MCF 10A (cell line): ENCODE measurements around the gene MYO9A. TPM values are rescaled to one million over a fixed set of nuclear protein-coding genes. Genes with fewer than 3 reads are reported as not detected.

Experiments used
- BruUV-seq: library from RNA; stranded (reverse); fragments of 400-500 nt; replicated peaks from 2 replicates; lab custom pipeline; 2021; lab: Mats Ljungman, UMichigan
- CTCF ChIA-PET: fragments of 300-600 bp; sonication (Branson Sonifier 250); formaldehyde crosslinking; extraction: SDS; loops from one replicate; lab custom pipeline; 2021; ENCODE audit warnings: antibody characterized with exemption, inconsistent platforms; lab: Yijun Ruan, JAX
- POLR2A ChIA-PET: fragments of 300-600, 350-650 bp; sonication (Branson Sonifier 250); formaldehyde crosslinking; extraction: SDS; loops from one replicate; lab custom pipeline; 2020; ENCODE audit warnings: antibody characterized with exemption, inconsistent platforms; lab: Yijun Ruan, JAX
- DNase-seq: peaks from one replicate; pipeline ENCODE4 v3.0.0-alpha.2; 2018; ENCODE audit not compliant: unreplicated experiment
- H3K27ac Mint-ChIP-seq: one replicate; pipeline ENCODE4 v1.8.0; 2022; ENCODE audit warnings: mild to moderate bottlenecking, low read depth, mixed read lengths; ENCODE audit not compliant: unreplicated experiment
- H3K27me3 Mint-ChIP-seq: one replicate; pipeline ENCODE4 v1.8.0; 2022; ENCODE audit warnings: mixed read lengths; ENCODE audit not compliant: insufficient read depth, unreplicated experiment
- H3K36me3 Mint-ChIP-seq: one replicate; pipeline ENCODE4 v1.8.0; 2022; ENCODE audit warnings: mild to moderate bottlenecking, moderate library complexity, mixed read lengths; ENCODE audit not compliant: insufficient read depth, unreplicated experiment
- H3K4me1 Mint-ChIP-seq: one replicate; pipeline ENCODE4 v1.8.0; 2022; ENCODE audit warnings: mixed read lengths; ENCODE audit not compliant: insufficient read depth, unreplicated experiment
- H3K4me3 Mint-ChIP-seq: one replicate; pipeline ENCODE4 v1.8.0; 2022; ENCODE audit warnings: mild to moderate bottlenecking, moderate library complexity, mixed read lengths; ENCODE audit not compliant: unreplicated experiment
- H3K9me3 Mint-ChIP-seq: one replicate; pipeline ENCODE4 v1.8.0; 2022; ENCODE audit warnings: mixed read lengths; ENCODE audit not compliant: unreplicated experiment
- intact Hi-C: fragments of 100-400 bp; cut with micrococcal nuclease; formaldehyde crosslinking; loops from 2 replicates; pipeline ENCODE4 v1.14.1; 2022
- total RNA-seq: library from RNA; stranded (reverse); gene quantifications from 2 replicates; pipeline ENCODE4 v1.2.3, GENCODE V29; 2022
- TF ChIP-seq, protein P1 (sequence below): fragments of 200-600 bp; IDR thresholded peaks from one replicate; pipeline ENCODE4 v1.8.0; 2022; ENCODE audit warnings: antibody characterized with exemption, mild to moderate bottlenecking; ENCODE audit not compliant: unreplicated experiment

Gene MYO9A
- total RNA-seq, 1 experiment from 2014 or later: 40.8 TPM

- TF ChIP-seq, protein P1, sequence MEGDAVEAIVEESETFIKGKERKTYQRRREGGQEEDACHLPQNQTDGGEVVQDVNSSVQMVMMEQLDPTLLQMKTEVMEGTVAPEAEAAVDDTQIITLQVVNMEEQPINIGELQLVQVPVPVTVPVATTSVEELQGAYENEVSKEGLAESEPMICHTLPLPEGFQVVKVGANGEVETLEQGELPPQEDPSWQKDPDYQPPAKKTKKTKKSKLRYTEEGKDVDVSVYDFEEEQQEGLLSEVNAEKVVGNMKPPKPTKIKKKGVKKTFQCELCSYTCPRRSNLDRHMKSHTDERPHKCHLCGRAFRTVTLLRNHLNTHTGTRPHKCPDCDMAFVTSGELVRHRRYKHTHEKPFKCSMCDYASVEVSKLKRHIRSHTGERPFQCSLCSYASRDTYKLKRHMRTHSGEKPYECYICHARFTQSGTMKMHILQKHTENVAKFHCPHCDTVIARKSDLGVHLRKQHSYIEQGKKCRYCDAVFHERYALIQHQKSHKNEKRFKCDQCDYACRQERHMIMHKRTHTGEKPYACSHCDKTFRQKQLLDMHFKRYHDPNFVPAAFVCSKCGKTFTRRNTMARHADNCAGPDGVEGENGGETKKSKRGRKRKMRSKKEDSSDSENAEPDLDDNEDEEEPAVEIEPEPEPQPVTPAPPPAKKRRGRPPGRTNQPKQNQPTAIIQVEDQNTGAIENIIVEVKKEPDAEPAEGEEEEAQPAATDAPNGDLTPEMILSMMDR: no peak
- H3K4me3 Mint-ChIP-seq: no peak overlapping the region
- H3K36me3 Mint-ChIP-seq: peaks cover 35% of the 10 kb centered on the region
- intact Hi-C loops: no loop called here
- POLR2A ChIA-PET: no interaction called here
- DNase-seq: no peak
- no peak overlapping the region for H3K27ac Mint-ChIP-seq
- no peaks in the 10 kb centered on the region for H3K4me1 Mint-ChIP-seq
- CTCF ChIA-PET: interaction anchor here (0.7 kb wide), 2 partner anchors 232 to 1001 kb away, joined by 3 read pairs; no protein-coding TSS in a partner anchor
- no TSS peak for BruUV-seq
- H3K9me3 Mint-ChIP-seq: no peaks in the 10 kb centered on the region
- H3K27me3 Mint-ChIP-seq: no peaks in the 10 kb centered on the region
These were observed 292.8 kb downstream of the MYO9A start for GRCh38 chr15:71825021-71825730.

- Mint-ChIP-seq H3K27ac (no peak overlapping the region), H3K9me3 (no peaks in the 10 kb centered on the region), H3K36me3 (peaks cover 27% of the 10 kb centered on the region), H3K4me1 (no peaks in the 10 kb centered on the region), H3K27me3 (no peaks in the 10 kb centered on the region), H3K4me3 (no peak overlapping the region)
- intact Hi-C loops: no loop called here
- POLR2A ChIA-PET: no interaction called here
- DNase-seq: no peak
- no TSS peak for BruUV-seq
- CTCF ChIA-PET: no interaction called here
- TF ChIP-seq, protein P1: no peak
These were observed 294.1 kb downstream of the MYO9A start for GRCh38 chr15:71823801-71824200.

GRCh38 chr15:71822890-71823630 lies 294.9 kb downstream of the MYO9A start:
- intact Hi-C loops: no loop called here
- Mint-ChIP-seq H3K36me3 (peaks cover 33% of the 10 kb centered on the region), H3K27me3 (no peaks in the 10 kb centered on the region), H3K27ac (no peak overlapping the region), H3K4me3 (no peak overlapping the region), H3K4me1 (no peaks in the 10 kb centered on the region), H3K9me3 (no peaks in the 10 kb centered on the region)
- TF ChIP-seq, protein P1: no peak
- CTCF ChIA-PET: interaction anchor here (0.5 kb wide), 1 partner anchor 627 kb away, joined by 3 read pairs; no protein-coding TSS in a partner anchor
- no peak for DNase-seq
- POLR2A ChIA-PET: no interaction called here
- no TSS peak for BruUV-seq

DNA sequence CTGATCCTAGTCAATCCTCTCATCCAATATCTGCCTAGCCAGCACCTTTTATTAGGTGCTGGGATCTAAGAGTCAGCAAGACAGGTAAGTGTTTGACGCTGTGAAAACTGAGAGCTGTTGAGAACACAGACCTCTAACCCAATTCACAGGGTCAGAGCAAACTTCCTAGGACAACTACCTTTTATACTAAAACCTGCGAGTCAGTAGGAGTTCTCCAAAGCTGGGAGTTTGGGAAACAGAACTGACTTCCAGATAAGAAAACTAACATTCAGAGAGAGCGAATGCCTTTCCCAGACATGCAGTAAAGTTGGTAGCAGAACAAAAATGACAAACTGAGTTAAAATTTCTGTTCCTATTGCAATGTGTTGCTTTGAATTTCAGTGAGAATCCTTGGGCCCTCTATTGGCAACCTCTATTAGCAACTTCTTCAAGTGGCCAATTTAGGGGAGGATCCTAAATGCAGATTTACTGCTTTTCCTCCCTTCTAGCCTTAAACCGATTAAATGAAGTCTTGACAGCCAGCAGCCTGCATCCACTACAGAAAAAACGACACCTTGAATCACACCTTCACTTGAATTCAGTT lies 296.3 kb downstream of the MYO9A start:
- H3K27ac Mint-ChIP-seq: no peak overlapping the region
- H3K4me1 Mint-ChIP-seq: no peaks in the 10 kb centered on the region
- BruUV-seq: no TSS peak
- H3K4me3 Mint-ChIP-seq: no peak overlapping the region
- H3K36me3 Mint-ChIP-seq: peaks cover 29% of the 10 kb centered on the region
- H3K9me3 Mint-ChIP-seq: no peaks in the 10 kb centered on the region
- TF ChIP-seq, protein P1: no peak
- H3K27me3 Mint-ChIP-seq: no peaks in the 10 kb centered on the region
- DNase-seq: no peak
- POLR2A ChIA-PET: no interaction called here
- intact Hi-C loops: no loop called here
- CTCF ChIA-PET: no interaction called here
